ENCODE measurements around the gene AK5. TPM values are rescaled to one million over a fixed set of nuclear protein-coding genes. Genes with fewer than 3 reads are reported as not detected.
"Not testable (repeated sequence)": the region's sequence is repeated elsewhere in the genome, so short reads cannot be mapped to it uniquely, and the experiment has no call there.

The AK5 gene
- total RNA-seq, 1 donor from 2014 or later, result 0.91 TPM

DNA sequence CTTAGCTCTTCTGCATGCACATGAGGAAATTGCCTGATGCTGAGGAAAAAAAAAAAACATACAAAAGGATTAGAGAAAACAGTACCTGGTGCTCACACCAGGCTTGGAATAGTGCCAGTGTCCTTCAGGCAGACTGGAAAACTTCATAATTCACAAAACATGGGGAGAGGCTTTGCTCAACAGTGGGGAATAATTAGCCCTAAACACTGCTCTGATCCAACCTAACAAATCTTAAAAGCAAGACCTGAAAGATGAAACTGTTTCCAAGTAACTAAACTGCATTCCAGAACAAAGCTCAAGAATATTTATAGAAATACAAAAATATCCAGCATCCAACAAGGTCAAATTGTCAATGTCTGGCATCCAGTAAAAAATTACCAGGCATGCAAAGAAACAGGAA is 124.8 kb downstream of the AK5 start:
- TF ChIP-seq, protein P1, sequence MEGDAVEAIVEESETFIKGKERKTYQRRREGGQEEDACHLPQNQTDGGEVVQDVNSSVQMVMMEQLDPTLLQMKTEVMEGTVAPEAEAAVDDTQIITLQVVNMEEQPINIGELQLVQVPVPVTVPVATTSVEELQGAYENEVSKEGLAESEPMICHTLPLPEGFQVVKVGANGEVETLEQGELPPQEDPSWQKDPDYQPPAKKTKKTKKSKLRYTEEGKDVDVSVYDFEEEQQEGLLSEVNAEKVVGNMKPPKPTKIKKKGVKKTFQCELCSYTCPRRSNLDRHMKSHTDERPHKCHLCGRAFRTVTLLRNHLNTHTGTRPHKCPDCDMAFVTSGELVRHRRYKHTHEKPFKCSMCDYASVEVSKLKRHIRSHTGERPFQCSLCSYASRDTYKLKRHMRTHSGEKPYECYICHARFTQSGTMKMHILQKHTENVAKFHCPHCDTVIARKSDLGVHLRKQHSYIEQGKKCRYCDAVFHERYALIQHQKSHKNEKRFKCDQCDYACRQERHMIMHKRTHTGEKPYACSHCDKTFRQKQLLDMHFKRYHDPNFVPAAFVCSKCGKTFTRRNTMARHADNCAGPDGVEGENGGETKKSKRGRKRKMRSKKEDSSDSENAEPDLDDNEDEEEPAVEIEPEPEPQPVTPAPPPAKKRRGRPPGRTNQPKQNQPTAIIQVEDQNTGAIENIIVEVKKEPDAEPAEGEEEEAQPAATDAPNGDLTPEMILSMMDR (IDR thresholded peaks at IDR 0.05; ENCODE audit: partially characterized antibody, unreplicated experiment), result no peak
- H3K4me3 Mint-ChIP-seq (ENCODE audit: unreplicated experiment), result no peak overlapping the region
- DNase-seq, result no peak
- H3K27me3 Mint-ChIP-seq (ENCODE audit: unreplicated experiment), result no peaks in the 10 kb centered on the region
- H3K9me3 Mint-ChIP-seq (ENCODE audit: unreplicated experiment), result no peaks in the 10 kb centered on the region
- H3K36me3 Mint-ChIP-seq (ENCODE audit: unreplicated experiment), result no peaks in the 10 kb centered on the region
- H3K4me1 Mint-ChIP-seq (ENCODE audit: low read depth, unreplicated experiment), result no peaks in the 10 kb centered on the region
- no peak overlapping the region for H3K27ac Mint-ChIP-seq (ENCODE audit: unreplicated experiment)

DNA sequence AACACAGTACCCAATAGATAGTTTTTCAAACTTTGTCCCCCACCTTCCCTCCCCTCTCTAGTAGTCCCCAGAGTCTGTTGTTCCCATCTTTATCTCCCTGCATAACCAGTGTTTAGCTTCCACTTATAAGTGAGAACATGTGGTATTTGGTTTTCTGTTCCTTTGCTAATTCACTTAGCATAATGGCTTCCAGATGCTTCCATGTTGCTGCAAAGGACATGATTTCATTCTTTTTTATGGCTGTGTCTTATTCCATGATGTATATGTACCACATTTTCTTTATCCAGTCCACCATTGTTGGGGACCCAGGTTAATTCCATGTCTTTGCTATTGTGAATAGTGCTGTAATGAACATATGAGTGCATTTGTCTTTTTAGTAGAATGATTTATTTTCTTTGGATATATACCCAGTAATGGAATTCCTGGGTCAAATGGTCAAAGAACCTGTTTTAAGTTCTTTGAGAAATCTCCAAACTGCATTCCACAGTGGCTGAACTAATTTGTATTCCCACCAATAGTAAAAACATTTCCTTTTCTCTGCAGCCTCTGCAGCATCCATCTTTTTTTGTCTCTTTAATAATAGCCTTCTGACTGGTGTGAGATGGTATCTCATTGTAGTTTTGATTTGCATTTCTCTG is 126.0 kb downstream of the AK5 start:
- TF ChIP-seq, protein P1 (IDR thresholded peaks at IDR 0.05; ENCODE audit: partially characterized antibody, unreplicated experiment), result no peak
- H3K4me1 Mint-ChIP-seq (ENCODE audit: low read depth, unreplicated experiment), result no peaks in the 10 kb centered on the region
- H3K27ac Mint-ChIP-seq (ENCODE audit: unreplicated experiment), result no peak overlapping the region
- H3K9me3 Mint-ChIP-seq (ENCODE audit: unreplicated experiment), result no peaks in the 10 kb centered on the region
- H3K4me3 Mint-ChIP-seq (ENCODE audit: unreplicated experiment), result no peak overlapping the region
- no peak for DNase-seq
- H3K27me3 Mint-ChIP-seq (ENCODE audit: unreplicated experiment), result no peaks in the 10 kb centered on the region
- no peaks in the 10 kb centered on the region for H3K36me3 Mint-ChIP-seq (ENCODE audit: unreplicated experiment)

DNA sequence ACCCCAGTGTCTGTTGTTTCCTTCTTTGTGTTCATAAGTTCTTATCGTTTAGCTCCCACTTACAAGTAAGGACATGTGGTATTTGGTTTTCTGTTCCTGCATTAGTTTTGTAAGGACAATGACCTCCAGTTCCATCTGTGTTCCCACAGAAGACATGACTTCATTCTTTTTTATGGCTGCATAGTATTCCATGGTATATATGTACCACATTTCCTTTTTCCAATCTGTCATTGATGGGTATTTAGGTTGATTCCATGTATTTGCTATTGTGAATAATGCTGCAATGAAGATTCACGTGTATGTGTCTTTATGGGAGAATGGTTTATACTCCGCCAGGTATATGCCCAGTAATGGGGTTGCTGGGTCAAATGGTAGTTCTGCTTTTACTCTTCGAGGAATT is 127.1 kb downstream of the AK5 start:
- not testable (repeated sequence) for H3K27me3 Mint-ChIP-seq (ENCODE audit: unreplicated experiment); H3K4me1 Mint-ChIP-seq (ENCODE audit: low read depth, unreplicated experiment); H3K36me3 Mint-ChIP-seq (ENCODE audit: unreplicated experiment); DNase-seq; H3K4me3 Mint-ChIP-seq (ENCODE audit: unreplicated experiment); H3K27ac Mint-ChIP-seq (ENCODE audit: unreplicated experiment); H3K9me3 Mint-ChIP-seq (ENCODE audit: unreplicated experiment)

DNA sequence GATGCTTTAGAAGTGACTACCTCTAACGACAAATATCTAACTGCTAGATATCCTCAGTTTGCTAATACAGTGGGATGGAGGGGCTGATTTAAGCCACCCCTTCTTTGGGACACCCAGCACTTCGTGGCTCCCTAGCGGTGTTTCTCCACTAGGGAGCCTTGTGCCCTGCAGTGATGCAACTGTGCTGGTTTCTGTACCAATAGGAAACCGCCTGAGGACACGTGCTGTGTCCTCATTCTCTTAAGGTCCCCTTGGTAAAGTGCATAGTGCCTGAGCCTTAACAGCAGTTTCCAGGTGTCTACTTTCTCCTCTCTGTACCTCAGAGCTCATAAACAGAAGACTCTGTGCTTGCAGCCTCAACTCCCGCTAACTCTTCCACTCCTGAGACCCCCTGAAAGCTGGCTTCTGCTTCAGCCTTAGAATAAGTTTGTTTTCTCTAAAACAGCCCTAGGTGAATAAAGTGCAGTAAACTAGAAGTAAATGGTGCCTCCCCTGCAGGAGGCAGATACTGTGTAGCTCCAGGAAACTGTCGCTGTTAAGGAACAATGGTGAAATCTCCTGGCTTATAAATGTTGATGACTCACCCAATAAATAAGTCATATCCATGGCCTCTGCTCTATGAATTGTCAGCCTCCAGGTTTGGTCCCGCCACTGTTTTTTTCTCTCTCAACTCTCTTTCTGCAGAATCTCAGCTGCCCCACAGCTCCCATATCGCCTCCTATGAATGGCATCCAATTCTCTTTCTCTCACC is 130.4 kb downstream of the AK5 start:
- Mint-ChIP-seq H3K4me1 (ENCODE audit: low read depth, unreplicated experiment) (no peaks in the 10 kb centered on the region), H3K4me3 (ENCODE audit: unreplicated experiment) (no peak overlapping the region), H3K27ac (ENCODE audit: unreplicated experiment) (no peak overlapping the region), H3K36me3 (ENCODE audit: unreplicated experiment) (no peaks in the 10 kb centered on the region), H3K9me3 (ENCODE audit: unreplicated experiment) (no peaks in the 10 kb centered on the region), H3K27me3 (ENCODE audit: unreplicated experiment) (no peaks in the 10 kb centered on the region)
- TF ChIP-seq, protein P1 (IDR thresholded peaks at IDR 0.05; ENCODE audit: partially characterized antibody, unreplicated experiment), result no peak
- DNase-seq, result no peak

DNA sequence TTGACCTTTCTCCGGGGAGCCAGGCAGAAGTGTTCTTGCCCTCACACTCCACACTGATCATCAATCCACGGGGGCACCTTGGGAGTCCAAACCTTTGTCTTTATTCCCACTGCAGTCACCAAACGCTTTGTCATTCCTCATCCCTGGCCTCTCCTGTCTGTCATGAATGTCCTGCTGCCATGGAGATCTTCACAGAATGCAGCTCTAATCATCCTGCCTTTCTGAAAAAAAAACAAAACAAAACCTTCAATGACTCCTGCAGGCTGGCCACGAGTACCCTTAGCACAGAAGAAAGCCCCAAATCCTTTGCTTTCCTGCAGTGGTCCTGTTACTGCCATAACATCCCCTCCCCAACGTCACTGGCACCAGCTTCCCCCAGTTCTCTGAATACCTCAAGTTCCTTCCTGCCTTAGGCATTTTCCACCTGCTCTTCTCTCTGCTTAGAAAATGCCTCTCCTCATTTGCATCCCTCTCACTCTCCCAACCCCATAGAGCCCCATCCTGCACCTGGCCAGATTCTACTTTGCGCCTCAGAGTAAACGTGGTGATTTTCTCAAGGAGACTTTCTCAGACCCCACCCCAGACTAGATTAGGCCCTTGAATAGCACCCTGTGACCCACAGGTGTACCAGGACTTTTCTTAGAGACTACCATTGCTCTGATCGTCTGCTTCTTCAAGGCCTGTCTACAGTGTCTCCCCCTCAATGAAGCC is 131.2 kb downstream of the AK5 start:
- Mint-ChIP-seq H3K27ac (ENCODE audit: unreplicated experiment) (no peak overlapping the region), H3K4me1 (ENCODE audit: low read depth, unreplicated experiment) (no peaks in the 10 kb centered on the region), H3K27me3 (ENCODE audit: unreplicated experiment) (no peaks in the 10 kb centered on the region), H3K4me3 (ENCODE audit: unreplicated experiment) (no peak overlapping the region), H3K36me3 (ENCODE audit: unreplicated experiment) (no peaks in the 10 kb centered on the region), H3K9me3 (ENCODE audit: unreplicated experiment) (no peaks in the 10 kb centered on the region)
- TF ChIP-seq, protein P1 (IDR thresholded peaks at IDR 0.05; ENCODE audit: partially characterized antibody, unreplicated experiment), result no peak
- no peak for DNase-seq

All from glutamatergic neuron (in vitro differentiated cells).